Stimulated activated CD4-positive, alpha-beta T cell treated with anti-CD3 and anti-CD28 coated beads, Interleukin-4, amount 100 ng/mL, for 24 hours (primary cell): ENCODE data around the gene RRP12.

ENCODE experiments used
- DNase-seq: peaks from one replicate; pipeline ENCODE4 v3.0.0-alpha.2; 2020

The RRP12 gene

GRCh38 chr10:97307866-97308780 lies 93.0 kb downstream of the RRP12 start:
- DNase-seq = no peak

- DNase-seq = no peak
These were observed 93.7 kb downstream of the RRP12 start for GRCh38 chr10:97307441-97307840.
